Measurements from ENCODE around the gene KLK5.
"Not testable (repeated sequence)": the region's sequence is repeated elsewhere in the genome, so short reads cannot be mapped to it uniquely, and the experiment has no call there.

KLK5 gene

GRCh38 chr19:50952910-50953309 is at the start of gene KLK5:
Gene KLK5, minus strand, starts transcription at chr19:50953038. Its CDS starts 381 bp downstream, at chr19:50952657.
- DNase-seq (ENCODE audit: low spot score), result no peak

DNA sequence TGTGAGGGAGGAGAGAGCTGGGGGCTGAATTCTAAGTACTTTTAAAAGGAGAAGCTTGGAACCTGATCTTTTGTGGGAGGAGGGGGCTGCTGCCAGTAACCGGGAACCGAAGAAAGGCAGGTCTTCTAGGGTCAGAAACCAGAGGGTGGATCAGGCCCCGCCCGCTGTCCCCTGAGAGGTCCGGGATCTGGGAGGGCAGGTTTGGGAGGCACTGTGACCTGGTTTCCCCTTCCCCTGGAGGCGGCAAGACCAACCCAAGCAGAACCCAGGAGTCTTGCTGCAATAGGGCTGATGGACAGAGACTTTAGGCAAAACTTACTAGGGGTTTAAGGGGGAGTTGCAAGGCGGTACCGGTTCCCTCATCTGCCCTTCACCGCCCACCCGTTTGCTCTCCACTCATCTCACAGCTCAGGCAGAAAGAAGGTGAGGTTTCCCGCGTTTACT is 49.3 kb upstream of the KLK5 start:
- DNase-seq (ENCODE audit: low spot score), result no peak

GRCh38 chr19:51001515-51001914 is 48.7 kb upstream of the KLK5 start, which contains the start of gene KLK8:
Gene KLK8, minus strand, starts transcription at chr19:51001604. Its CDS starts 437 bp downstream, at chr19:51001167.
- DNase-seq (ENCODE audit: low spot score), result no peak

- no peak for DNase-seq (ENCODE audit: low spot score)
These were observed 48.1 kb upstream of the KLK5 start for GRCh38 chr19:51000981-51001380.

DNA sequence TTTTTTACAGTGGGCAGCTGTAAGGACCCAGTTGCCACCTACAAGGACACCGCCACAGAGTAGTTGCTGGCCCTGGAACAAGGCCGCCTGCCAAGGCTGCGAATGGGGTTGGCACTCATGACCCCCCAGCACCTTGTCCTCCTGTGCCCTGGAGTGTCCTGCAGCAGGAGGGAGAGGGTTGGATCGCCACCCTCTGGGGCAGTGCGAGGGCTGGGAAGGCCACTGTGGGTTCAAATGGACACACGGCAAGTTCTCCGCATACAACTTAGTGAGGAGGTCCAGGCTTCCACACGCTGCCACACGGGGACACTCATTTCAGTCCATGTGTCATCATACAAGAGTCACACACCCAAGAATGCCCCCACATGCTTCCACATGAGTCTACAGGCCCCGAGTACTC is 47.6 kb upstream of the KLK5 start:
- no peak for DNase-seq (ENCODE audit: low spot score)

DNA sequence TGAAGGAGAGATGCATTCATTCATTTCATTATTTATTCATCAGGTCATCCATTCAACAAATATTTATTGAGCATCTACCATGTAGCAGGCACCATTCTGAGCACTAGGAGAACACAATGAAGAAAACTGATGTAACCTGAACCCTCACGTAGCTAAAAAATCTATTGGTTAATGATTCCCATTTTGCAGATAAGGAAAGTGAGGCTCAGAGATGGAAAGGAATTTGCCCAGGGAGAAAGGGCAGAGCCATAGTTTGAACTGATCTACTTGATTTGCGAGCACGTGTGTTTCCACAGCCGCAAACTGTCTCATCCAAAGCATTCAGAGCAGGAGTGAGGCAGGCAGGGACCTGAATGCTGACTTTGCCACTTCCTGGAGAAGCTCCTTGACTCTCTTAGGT is 45.8 kb upstream of the KLK5 start:
- no peak for DNase-seq (ENCODE audit: low spot score)

DNA sequence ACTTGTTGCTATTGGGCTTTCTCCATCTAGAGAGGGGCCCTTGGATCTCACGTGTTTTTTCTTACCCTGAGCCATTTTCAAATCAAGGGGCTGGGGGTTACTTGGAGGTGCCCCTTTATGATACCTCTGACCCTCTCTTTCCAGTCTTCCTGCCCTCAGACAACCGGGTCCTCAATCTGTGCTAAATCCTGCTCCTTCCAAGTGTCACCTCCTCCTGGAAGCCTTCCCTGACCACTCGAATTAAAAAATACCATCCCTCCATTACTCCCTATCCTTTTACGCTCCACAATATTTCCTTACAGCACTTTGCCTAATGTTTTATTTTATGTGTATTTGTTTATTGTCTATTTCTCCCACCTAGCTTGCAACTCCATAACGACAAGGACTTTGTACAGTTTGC is 45.2 kb upstream of the KLK5 start:
- no peak for DNase-seq (ENCODE audit: low spot score)

DNA sequence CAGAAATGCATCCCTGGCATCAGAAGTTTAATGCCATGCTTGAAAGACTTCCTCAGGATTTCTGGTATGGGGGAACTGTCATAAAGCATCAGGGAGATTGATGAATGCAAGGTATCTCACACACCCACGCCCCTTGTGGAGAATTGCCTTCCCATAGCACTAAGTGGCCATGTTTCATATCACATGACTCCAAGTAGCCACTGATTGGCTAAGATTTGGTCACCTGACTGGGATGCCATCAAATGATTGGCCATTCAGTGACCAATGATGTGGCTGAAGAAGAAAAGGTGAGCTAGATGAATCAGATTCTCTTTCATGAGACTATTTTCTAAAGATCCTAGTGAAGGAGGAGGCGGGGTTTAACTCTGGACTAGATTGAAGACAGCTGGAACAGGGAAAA is 41.3 kb upstream of the KLK5 start:
- DNase-seq (ENCODE audit: low spot score), result no peak

DNA sequence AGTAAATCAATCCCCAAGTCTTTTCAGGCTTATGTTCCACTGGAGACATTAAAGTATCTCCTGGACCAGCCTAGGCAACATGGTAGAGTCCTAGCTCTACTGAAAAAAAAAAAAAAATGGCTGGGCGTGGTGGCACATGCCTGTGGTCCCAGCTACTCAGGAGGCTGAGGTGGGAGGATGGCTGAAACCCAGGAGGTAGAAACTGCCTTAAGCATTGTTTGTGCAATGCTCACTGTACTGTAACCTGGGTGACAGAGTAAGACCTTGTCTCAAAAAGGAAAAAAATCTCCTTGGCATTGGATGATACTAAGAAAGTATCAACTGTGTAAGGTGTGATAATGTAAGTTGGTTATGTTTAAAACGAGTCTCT is 39.8 kb upstream of the KLK5 start:
- no peak for DNase-seq (ENCODE audit: low spot score)

DNA sequence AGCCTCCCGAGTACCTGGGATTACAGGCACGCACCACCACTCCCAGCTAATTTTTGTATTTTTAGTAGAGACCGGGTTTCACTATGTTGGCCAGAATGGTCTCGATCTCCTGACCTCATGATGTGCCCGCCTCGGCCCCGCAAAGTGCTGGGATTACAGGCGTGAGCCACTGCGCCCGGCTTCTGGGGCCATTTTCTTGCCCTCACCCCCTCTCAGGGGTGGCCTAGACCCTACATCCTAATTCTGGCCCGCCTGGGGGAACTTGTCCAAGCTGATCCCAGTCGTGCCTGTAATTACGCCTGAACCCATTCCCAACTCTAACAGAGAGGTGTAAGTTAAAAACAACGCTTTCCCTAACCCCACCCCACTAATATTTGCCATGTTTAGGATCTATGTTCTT is 31.6 kb upstream of the KLK5 start:
- not testable (repeated sequence) for DNase-seq (ENCODE audit: low spot score)

- no peak for DNase-seq (ENCODE audit: low spot score)
These were observed 30.9 kb upstream of the KLK5 start, which contains the start of gene KLK7 for GRCh38 chr19:50983625-50984292. Gene KLK7, minus strand, starts transcription at chr19:50983917. Its CDS starts 1,518 bp downstream, at chr19:50982399.

GRCh38 chr19:50982186-50982585 is 29.3 kb upstream of the KLK5 start:
- DNase-seq (ENCODE audit: low spot score), result no peak

GRCh38 chr19:50981587-50982146 is 28.8 kb upstream of the KLK5 start:
- DNase-seq (ENCODE audit: low spot score), result no peak

DNA sequence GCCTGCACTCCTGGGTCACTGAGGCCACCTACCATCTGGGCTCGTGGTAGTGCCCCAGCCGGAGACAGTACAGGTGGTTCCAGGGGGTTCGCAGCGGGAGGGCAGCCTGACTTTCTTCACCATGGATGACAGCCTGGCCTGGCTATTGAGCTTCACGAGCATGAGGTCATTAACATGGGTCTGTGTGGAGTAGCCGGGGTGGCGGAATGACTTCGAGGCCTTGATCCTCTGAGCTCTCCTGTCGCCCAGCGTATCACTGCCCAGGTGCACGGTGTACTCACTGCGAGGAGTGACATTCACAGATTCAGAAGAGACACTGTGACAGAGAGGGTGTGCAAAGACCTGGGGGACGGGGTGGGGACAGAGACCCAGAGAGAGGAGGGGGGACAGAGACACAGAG is 27.4 kb upstream of the KLK5 start:
- DNase-seq (ENCODE audit: low spot score), result no peak

GRCh38 chr19:50979758-50980157 is 26.9 kb upstream of the KLK5 start:
- DNase-seq (ENCODE audit: low spot score), result no peak

DNA sequence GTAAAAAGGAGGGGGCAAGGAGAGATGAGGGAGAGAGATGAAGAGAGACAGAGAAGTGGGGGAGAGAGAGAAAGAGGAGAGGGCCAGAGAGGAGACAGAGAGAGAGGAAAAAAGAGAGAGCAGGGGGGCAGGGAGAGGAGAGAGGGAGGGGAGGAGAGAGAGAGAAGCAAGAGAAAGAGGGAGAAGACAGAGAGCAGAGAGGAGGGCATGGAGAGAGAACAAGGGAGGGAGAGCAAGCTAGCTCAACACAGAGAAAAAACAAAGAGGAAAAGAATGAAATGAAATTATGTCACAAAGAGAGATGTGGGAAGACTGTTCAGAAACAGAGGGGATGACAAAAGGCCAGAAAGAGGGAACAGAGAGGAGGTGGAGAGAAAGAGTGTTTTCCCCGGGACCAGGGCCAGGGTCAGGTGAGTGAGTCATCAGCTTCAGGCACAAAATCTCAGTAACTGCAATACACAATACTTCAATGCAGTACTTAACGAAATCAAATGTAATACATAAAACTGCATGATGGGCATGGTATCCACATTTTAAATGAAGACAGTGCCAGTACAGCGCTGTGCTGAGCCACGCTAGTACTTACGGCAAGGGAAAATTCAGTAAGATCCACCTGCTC is 26.0 kb upstream of the KLK5 start:
- DNase-seq (ENCODE audit: low spot score), result no peak

- no peak for DNase-seq (ENCODE audit: low spot score)
These were observed 24.8 kb upstream of the KLK5 start for GRCh38 chr19:50977626-50978025.

DNA sequence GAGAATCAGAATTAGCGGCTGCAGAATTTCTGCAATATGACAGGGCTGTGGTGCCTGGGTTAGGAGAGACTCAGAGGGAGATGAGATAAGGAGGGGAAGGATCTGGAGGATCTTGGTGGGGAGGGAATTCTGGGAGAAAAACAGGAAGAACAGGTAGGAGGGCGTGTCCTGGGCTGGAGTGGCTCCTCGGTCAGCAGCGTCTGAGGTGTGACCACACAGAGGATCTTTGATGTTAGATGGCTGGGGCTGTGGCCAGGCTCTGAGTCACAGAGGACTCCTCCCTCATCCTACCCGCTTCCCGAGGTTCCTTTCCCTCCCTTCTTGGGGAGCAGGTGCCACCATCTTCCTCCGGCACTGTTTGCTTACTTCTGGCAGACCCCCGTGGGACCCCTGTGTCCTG is 22.9 kb upstream of the KLK5 start:
- peak; percentile 88 for DNase-seq (ENCODE audit: low spot score)

GRCh38 chr19:50974702-50975556 is 22.1 kb upstream of the KLK5 start:
- no peak for DNase-seq (ENCODE audit: low spot score)

GRCh38 chr19:50972795-50973376 is 20.0 kb upstream of the KLK5 start:
- DNase-seq (ENCODE audit: low spot score), result no peak

GRCh38 chr19:50969810-50970209 is 17.0 kb upstream of the KLK5 start:
- DNase-seq (ENCODE audit: low spot score), result not testable (repeated sequence)

DNA sequence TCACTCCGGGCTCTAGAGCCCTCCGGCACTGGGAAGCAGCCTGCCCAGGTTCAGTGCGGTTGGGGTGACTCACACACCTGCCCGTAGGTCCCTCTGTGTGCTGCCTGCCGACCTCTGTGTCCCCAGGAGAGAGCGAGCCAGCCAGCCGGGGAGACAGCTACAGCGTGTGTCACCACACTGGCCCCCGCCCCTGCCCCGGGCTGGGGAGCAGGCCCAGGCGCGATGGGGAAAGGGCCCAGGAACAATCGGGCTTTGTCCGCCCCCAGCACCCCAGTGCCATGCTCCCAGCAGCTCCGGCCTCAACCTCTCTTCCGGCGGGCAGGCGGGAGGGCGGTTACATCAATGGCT is 16.5 kb upstream of the KLK5 start, which contains the start of gene KLK6:
Gene KLK6 (minus strand): TSS at position 179 of the 348 bp plus-strand sequence. CDS start 1,487 bp downstream, outside the sequence.
- DNase-seq (ENCODE audit: low spot score), result peak; percentile 29
